GF-D8 (cell line): ENCODE measurements around the gene FTO.

ENCODE experiments used
- DNase-seq: peaks from one replicate; lab custom pipeline; 2025; lab: John Stamatoyannopoulos, UW

The FTO gene

GRCh38 chr16:53966821-53967571 is 263.0 kb downstream of the FTO start:
- no peak for DNase-seq

GRCh38 chr16:53967572-53967971 is 263.6 kb downstream of the FTO start:
- no peak for DNase-seq

- no peak for DNase-seq
These were observed 264.5 kb downstream of the FTO start for GRCh38 chr16:53968454-53968853.

GRCh38 chr16:53968896-53969295 is 264.9 kb downstream of the FTO start:
- DNase-seq, result no peak

- DNase-seq, result no peak
These were observed 267.7 kb downstream of the FTO start for GRCh38 chr16:53971616-53972015.

DNA sequence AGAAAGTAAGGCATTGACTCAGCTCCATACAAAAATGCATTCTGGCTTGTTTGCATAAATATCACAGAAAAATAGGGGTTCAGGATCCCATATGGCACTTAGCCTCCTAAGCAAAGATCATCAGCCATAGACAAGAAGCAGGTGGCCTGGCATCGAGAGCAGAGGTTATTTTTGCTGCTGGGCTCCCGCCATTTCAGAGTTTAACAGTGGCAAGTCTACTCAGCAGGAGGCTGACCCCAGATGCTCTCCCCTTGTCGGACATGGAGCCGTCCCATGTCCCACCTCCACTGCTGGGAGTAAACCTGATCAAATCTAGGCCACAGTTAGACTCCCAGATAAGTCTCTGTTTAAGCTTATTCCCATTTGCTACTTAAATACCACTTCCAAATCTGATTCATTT is 269.1 kb downstream of the FTO start:
- DNase-seq, result no peak

- DNase-seq, result no peak
These were observed 270.6 kb downstream of the FTO start for GRCh38 chr16:53974484-53975080.

- DNase-seq, result no peak
These were observed 276.7 kb downstream of the FTO start for GRCh38 chr16:53980675-53981074.

- no peak for DNase-seq
These were observed 278.7 kb downstream of the FTO start for GRCh38 chr16:53982631-53983042.

- DNase-seq, result no peak
These were observed 281.0 kb downstream of the FTO start for GRCh38 chr16:53984936-53985335.

DNA sequence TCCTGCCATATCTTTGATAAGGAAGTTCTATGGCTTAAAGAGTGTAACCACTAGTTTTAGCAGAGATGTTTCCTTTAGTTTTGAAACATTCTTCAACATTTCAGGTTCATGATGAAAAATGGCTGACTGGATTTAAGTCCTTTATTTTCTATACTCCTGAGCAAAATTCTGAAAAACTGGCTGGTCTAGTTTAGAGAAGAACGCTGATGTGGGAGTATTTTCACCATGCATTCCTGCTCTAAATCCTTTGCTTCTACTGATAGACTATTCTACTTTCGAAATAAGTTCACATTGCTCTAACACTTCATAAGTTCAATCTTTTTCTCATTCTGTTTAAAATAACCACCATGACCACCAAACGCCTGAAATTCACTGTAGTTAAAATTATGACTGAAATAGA is 281.9 kb downstream of the FTO start:
- no peak for DNase-seq

DNA sequence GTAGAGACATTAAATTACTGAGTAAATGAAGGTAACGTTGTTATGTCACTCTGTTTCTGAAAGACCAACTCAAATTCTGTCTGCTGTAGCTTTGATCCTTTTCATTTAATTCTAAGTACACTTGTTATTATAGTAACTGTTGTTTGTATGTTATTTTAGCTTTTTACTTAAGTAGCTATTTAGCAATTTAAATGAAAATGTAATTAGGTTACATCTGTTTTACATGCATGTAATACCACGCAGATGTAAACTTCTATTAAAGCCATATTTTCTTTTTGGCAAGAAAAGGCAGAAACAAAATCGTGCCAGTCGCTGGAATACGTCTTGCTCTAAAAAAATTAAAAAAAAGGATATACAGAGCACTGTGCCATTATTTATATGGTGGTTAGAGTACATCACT is 282.8 kb downstream of the FTO start:
- no peak for DNase-seq

DNA sequence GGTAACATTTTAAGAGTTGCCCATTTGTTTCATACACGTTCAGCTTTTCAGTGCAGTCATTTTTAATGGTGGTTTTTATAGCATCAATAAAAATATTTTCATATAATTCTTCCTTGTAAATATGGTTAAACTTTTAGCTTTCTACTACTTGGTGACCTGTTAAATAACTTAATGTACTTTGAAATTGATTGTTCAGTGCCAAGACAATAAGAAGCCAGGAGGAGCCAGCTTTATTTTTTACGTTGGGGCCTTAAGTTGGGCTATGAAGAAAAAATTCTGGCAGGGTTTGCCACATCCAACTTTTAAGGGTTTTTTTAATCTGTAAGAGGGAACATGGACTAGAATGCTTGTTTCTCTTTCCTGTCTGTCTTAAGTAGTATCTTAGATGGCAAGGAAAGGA is 284.2 kb downstream of the FTO start:
- DNase-seq, result no peak

- DNase-seq, result no peak
These were observed 285.6 kb downstream of the FTO start for GRCh38 chr16:53989597-53989996.

GRCh38 chr16:53991754-53992378 is 287.9 kb downstream of the FTO start:
- DNase-seq, result no peak

- no peak for DNase-seq
These were observed 291.4 kb downstream of the FTO start for GRCh38 chr16:53995378-53995777.

DNA sequence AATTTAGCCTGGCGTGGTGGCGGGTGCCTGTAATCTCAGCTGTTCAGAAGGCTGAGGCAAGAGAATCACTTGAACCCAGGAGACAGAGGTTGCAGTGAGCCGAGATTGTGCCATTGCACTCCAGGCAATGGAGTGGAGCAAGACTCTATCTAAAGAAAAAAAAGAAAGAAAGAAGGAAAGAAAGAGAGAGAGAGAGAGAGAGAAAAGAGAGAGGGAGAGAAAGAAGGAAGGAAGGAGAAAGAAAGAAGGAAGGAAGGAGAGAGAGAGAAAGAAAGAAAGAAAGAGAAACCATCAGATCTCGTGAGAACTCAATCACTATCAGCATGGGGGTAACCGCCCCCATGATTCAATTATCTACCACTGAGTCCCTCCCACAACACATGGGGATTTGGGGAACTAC is 293.0 kb downstream of the FTO start:
- no peak for DNase-seq

DNA sequence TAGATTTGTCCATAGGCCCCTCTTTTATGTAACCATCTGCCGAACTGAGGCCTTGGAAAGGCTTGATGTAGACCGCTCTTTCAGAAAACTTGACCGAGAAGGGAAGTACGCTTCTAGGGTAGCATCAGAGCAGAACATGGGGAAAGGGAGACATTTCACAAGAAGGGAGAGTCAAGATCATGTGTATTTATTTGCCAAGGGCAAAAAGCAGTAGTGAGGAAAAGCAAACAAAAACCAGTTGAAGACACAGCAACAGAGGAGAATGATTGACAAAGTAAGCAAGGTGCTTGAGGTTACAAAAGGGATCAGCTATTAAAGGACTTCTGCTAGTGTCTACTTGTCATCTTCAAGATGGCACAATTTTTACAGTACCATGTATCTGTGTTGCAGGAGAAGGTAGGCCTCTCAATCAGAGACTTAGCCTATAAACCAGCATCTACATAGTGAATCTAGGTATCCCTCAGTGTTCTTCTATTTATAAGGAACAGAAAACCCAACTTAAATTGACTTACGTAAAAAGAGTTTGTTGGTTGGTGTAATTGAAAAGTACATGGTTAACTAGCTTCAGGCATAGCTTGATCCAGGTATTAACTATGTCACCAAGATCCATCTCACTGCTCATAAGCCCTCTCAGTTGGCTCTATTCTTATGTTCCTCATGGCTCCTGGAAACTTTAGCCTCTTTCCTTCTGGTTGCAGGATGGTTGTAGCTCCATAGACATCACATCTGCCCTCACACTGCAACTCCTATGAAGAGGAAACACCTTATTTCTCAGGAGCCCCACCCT is 294.3 kb downstream of the FTO start:
- no peak for DNase-seq

GRCh38 chr16:53998966-53999522 is 295.1 kb downstream of the FTO start:
- DNase-seq, result no peak

- DNase-seq, result no peak
These were observed 295.9 kb downstream of the FTO start for GRCh38 chr16:53999841-54000240.

DNA sequence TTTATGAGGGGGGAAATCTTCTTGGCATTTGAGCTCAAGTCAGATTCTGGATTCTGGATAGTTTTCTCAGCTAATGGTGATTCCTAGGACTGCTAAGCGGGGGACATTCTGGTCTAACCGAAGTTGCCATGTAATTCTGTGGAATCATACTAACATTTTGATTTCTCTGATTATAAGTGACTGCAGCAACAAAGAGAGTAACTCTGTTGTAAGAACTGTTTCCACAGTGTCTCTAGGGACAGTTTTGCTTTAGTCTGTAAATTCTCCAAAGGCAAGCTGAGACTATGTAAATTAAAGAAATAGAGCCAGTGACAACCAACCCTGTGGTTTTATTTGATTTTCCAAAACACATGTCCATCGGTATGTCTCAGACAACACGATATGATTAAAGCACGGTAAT is 296.4 kb downstream of the FTO start:
- no peak for DNase-seq

- no peak for DNase-seq
These were observed 302.7 kb downstream of the FTO start for GRCh38 chr16:54006693-54007092.
